Fibroblast of lung (primary cell): ENCODE results near the gene ZCCHC17. TPM values are rescaled to one million over a fixed set of nuclear protein-coding genes. Genes with fewer than 3 reads are reported as not detected.

ENCODE experiments used
- DNase-seq, 2 donors: peaks; one replicate each; pipeline versions ENCODE4 v3.0.0 to v3.0.0-alpha.2; 2010; ENCODE audit warnings: low read depth in 2 of 2
- H2AFZ ChIP-seq: 2 replicates; pipeline ENCODE4 v1.5.1; 2012; ENCODE audit warnings: low read length, control low read depth, inconsistent platforms
- H3K27ac ChIP-seq: 2 replicates; pipeline ENCODE4 v1.5.1; 2011; ENCODE audit warnings: low read length, control low read depth; ENCODE audit not compliant: insufficient read depth
- H3K27me3 ChIP-seq: 2 replicates; pipeline ENCODE4 v1.5.1; 2011; ENCODE audit warnings: mild to moderate bottlenecking, low read length; ENCODE audit not compliant: control insufficient read depth, insufficient read depth
- H3K36me3 ChIP-seq: 2 replicates; pipeline ENCODE4 v1.5.1; 2011; ENCODE audit warnings: low read length; ENCODE audit not compliant: control insufficient read depth, insufficient read depth
- H3K4me1 ChIP-seq: 2 replicates; pipeline ENCODE4 v1.5.1; 2011; ENCODE audit warnings: low read length; ENCODE audit not compliant: control insufficient read depth, insufficient read depth; ENCODE audit errors: extremely low read depth
- H3K4me2 ChIP-seq: 2 replicates; pipeline ENCODE4 v1.5.1; 2011; ENCODE audit warnings: low read length, control low read depth; ENCODE audit not compliant: insufficient read depth; ENCODE audit errors: extremely low read depth
- H3K4me3 ChIP-seq, 4 experiments: fragments of 200-600 bp in 1 of 4; sonication (generic) in 1 of 4; replicated peaks in 1 of 4; 2 replicates each; pipeline ENCODE4 v1.5.1; 2011 to 2016; ENCODE audit warnings: low read length in 4 of 4, low read depth in 3 of 4, mild to moderate bottlenecking in 3 of 4, control low read depth in 2 of 4, inconsistent platforms in 1 of 4, mixed read lengths in 1 of 4; ENCODE audit not compliant: insufficient read depth in 1 of 4; ENCODE audit errors: control extremely low read depth in 1 of 4
- H3K79me2 ChIP-seq: 2 replicates; pipeline ENCODE4 v1.5.1; 2012; ENCODE audit warnings: mild to moderate bottlenecking, low read length, inconsistent platforms; ENCODE audit not compliant: control insufficient read depth, insufficient read depth
- H3K9ac ChIP-seq: 2 replicates; pipeline ENCODE4 v1.5.1; 2011; ENCODE audit warnings: mild to moderate bottlenecking, low read length, control low read depth; ENCODE audit not compliant: insufficient read depth
- H3K9me3 ChIP-seq: 2 replicates; pipeline ENCODE4 v1.5.1; 2012; ENCODE audit warnings: low read depth, low read length; ENCODE audit not compliant: control insufficient read depth, insufficient read depth
- H4K20me1 ChIP-seq: 2 replicates; pipeline ENCODE4 v1.5.1; 2011; ENCODE audit warnings: low read length; ENCODE audit not compliant: control insufficient read depth, insufficient read depth; ENCODE audit errors: extremely low read depth
- EZH2 ChIP-seq: IDR thresholded peaks from 2 replicates; pipeline ENCODE4 v1.5.1; 2012; ENCODE audit warnings: low read length, control low read depth, mild to moderate bottlenecking; ENCODE audit errors: missing control alignments
- polyA plus RNA-seq, 2 donors: library from polyadenylated mRNA; depleted of rRNA in 1 of 2; stranded (reverse) in 1 of 2; unstranded in 1 of 2; fragments of >200 nt; gene quantifications; 2 replicates each; pipeline ENCODE4 v1.2.1, GENCODE V29; 2011 to 2012; ENCODE audit warnings: missing spikeins in 1 of 2
- total RNA-seq: library from RNA; depleted of rRNA; stranded (reverse); fragments of >200 nt; gene quantifications from 2 replicates; pipeline ENCODE4 v1.2.1, GENCODE V29; 2014
- TF ChIP-seq, protein P1 (sequence below), 2 donors: IDR thresholded peaks in 1 of 2; conservative IDR thresholded peaks in 1 of 2; 1 replicate in 1 of 2; 2 replicates in 1 of 2; pipeline ENCODE4 v1.5.1; 2011 to 2012; ENCODE audit warnings: low read length in 2 of 2, control low read depth in 1 of 2, inconsistent platforms in 1 of 2, low read depth in 1 of 2, mild to moderate bottlenecking in 1 of 2

Gene ZCCHC17
- total and polyA plus RNA-seq, 2 donors (not counting 1 experiment from before 2014, with no cell fraction given): 34.0 to 62.3 TPM

DNA sequence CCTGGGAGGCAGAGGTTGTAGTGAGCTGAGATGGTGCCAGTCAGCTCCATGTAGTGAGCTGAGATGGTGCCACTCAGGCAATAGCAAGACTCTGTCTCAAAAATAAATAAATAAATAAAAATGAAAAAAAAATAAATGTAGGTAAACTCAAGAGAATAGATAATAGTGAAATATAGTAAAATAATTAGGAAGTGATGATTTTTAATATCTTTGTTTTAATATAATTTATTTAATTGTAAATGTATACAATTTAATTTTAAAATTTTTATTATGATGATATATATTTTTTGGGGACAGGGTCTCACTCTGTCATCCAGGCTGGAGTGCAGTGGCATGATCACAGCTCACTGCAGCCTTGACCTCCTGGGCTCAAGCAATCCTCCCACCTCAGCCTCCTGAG, 96.6 kb downstream of the ZCCHC17 start:
- no peaks in the 10 kb centered on the region for H3K36me3 ChIP-seq
- no peaks in the 10 kb centered on the region for H4K20me1 ChIP-seq
- H3K4me1 ChIP-seq: peaks cover 17% of the 10 kb centered on the region
- H3K4me3 ChIP-seq: no peak overlapping the region
- no peak overlapping the region for H3K9ac ChIP-seq
- TF ChIP-seq, protein P1, sequence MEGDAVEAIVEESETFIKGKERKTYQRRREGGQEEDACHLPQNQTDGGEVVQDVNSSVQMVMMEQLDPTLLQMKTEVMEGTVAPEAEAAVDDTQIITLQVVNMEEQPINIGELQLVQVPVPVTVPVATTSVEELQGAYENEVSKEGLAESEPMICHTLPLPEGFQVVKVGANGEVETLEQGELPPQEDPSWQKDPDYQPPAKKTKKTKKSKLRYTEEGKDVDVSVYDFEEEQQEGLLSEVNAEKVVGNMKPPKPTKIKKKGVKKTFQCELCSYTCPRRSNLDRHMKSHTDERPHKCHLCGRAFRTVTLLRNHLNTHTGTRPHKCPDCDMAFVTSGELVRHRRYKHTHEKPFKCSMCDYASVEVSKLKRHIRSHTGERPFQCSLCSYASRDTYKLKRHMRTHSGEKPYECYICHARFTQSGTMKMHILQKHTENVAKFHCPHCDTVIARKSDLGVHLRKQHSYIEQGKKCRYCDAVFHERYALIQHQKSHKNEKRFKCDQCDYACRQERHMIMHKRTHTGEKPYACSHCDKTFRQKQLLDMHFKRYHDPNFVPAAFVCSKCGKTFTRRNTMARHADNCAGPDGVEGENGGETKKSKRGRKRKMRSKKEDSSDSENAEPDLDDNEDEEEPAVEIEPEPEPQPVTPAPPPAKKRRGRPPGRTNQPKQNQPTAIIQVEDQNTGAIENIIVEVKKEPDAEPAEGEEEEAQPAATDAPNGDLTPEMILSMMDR (conservative IDR thresholded peaks at IDR 0.05 in 1 of 2, IDR thresholded peaks at IDR 0.05 in 1 of 2; ENCODE audit: low read depth in 1 of 2, low read length in 2 of 2): no peak
- no peak for TF ChIP-seq EZH2
- H2AFZ ChIP-seq: no peak overlapping the region
- DNase-seq: no peak
- no peaks in the 10 kb centered on the region for H3K79me2 ChIP-seq
- no peak overlapping the region for H3K27ac ChIP-seq
- no peak overlapping the region for H3K4me2 ChIP-seq
- H3K27me3 ChIP-seq: no peaks in the 10 kb centered on the region
- H3K9me3 ChIP-seq: no peaks in the 10 kb centered on the region

- Histone ChIP-seq H3K4me2 (peak overlapping the region; percentile 19), H3K9ac (no peak overlapping the region), H2AFZ (peak overlapping the region; percentile 9), H3K27me3 (no peaks in the 10 kb centered on the region), H3K79me2 (no peaks in the 10 kb centered on the region), H3K4me3 (peak overlapping the region in 1 of 4 experiments; percentile 33), H4K20me1 (no peaks in the 10 kb centered on the region), H3K27ac (no peak overlapping the region), H3K9me3 (no peaks in the 10 kb centered on the region), H3K4me1 (peaks cover 21% of the 10 kb centered on the region), H3K36me3 (no peaks in the 10 kb centered on the region)
- peak; percentile 63 to 70 for DNase-seq
- TF ChIP-seq EZH2: no peak
- TF ChIP-seq, protein P1 (conservative IDR thresholded peaks at IDR 0.05 in 1 of 2, IDR thresholded peaks at IDR 0.05 in 1 of 2; ENCODE audit: low read depth in 1 of 2, low read length in 2 of 2): peak; percentile 76 to 86
Observed at GRCh38 chr1:31394584-31395193, 97.9 kb downstream of the ZCCHC17 start.

DNA sequence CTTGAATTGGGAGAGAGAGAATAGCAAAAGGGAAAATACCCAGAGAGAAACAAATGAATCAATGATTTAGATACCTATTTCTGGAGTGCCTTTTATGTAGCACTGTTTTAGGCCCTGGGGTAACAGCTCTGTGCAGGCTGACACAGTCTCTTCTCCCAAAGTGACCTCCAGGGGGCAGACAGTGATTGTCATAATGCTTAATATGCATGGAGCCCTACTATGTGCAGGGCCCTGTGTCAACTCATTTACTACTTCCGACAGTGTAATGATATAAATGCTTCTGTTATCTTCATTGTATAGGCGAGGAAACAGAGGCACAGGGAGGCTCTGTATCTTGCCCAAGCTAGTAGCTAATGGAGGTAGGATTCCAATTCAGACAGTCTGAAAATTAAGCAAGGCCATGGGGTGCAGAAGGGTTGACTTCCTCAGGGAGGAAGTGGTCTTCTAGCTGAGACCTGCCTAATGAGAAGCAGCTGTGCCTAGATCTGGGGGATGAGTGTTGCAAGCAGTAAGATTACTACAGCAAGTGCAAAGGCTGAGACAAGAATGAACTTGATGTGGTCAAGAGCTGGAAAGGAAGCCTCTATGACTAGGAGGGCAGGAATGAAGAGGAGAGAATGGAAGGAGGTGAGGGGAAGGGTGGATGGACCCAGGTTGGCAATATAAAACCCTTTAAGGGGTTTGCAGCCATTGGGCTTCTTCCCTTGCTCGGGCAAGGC, 100.0 kb downstream of the ZCCHC17 start:
- Histone ChIP-seq H4K20me1 (no peaks in the 10 kb centered on the region), H3K27ac (peak overlapping the region; percentile 71), H3K9ac (no peak overlapping the region), H3K9me3 (no peaks in the 10 kb centered on the region), H3K4me3 (no peak overlapping the region), H3K27me3 (no peaks in the 10 kb centered on the region), H3K4me2 (peak overlapping the region; percentile 48), H2AFZ (no peak overlapping the region), H3K79me2 (no peaks in the 10 kb centered on the region), H3K36me3 (no peaks in the 10 kb centered on the region), H3K4me1 (peaks cover 27% of the 10 kb centered on the region)
- peak; percentile 77 to 91 for DNase-seq
- no peak for TF ChIP-seq EZH2
- TF ChIP-seq, protein P1 (conservative IDR thresholded peaks at IDR 0.05 in 1 of 2, IDR thresholded peaks at IDR 0.05 in 1 of 2; ENCODE audit: low read depth in 1 of 2, low read length in 2 of 2): peak; percentile 39 to 50
